ENCODE measurements around the gene TEX2.

The TEX2 gene

DNA sequence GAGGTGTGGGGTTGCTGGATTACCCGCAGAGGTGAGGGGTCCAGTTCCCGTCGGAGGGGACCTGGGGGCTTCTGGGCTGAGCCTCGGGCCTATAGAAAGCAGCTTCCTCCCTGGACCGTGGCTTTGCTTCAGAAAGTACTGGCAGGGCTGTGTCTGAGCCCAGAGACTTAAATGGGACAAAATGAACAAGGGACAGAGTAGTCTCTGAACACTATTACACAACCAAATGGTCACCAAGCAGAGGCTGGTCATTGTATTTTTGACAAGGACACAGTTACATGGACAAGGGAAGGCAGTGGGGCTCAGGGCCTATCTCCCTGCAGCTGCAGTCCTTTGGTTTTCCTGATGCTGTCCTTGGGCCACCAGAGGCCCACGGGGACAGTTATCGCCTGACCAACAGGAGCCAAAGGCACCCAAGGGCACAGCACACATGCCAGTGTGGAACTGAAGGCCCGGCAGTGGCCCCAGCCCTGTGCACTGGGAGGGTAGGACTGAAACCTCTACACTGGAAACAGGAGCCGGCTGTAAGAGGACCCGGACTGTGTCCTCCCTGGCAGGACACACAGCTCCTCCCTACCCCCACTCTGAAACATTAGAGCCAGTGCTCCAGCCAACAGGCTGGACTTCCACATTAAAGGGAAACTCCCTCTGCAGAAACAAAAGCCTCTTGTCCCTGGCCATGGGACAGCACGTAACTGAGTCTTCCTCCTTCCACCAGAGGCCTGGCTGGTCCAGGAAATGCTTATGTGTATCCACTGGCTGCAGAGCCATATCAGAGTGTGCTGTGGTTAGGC, 107.1 kb downstream of the TEX2 start:
- DNase-seq = peak; percentile 61

- no peak for DNase-seq
Observed at GRCh38 chr17:64155129-64155528, 107.9 kb downstream of the TEX2 start.

DNA sequence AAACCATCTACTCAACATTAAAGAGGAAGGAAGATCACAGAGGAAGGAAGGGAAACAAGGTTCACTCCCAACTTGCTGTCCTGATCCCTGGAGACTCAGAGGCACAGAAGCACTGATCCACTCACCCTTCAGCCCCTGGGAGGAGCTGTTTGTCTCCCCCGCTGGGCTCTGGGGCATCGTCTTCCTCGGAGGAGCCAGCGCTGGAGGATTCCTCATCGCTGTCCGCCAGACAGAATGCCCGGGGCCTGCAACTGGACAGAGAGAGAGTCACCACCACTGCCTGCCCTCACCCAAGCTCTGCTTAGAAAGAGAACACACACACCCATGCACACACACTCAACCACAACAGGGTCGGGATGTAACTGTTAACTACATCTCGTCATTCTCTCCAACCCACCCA, 108.3 kb downstream of the TEX2 start:
- no peak for DNase-seq

DNA sequence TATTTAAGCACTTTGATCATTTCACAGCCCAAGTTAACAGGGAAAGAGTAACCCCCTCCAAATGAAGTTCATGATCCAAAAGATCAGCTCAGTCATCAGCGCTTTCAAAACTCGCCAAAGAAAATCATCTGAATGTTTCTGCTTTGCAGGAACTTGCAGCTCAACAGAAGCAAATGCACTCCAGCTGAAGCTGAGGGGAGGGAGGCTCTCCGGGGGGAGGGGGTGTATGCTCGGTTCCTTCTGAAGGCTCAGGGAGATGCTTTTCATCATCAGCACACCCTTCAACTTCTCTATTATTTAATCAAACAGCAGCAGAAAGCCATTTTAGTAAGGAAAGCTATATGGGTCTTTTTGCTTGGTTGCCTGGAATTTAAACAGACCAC, 108.8 kb downstream of the TEX2 start:
- DNase-seq = no peak

DNA sequence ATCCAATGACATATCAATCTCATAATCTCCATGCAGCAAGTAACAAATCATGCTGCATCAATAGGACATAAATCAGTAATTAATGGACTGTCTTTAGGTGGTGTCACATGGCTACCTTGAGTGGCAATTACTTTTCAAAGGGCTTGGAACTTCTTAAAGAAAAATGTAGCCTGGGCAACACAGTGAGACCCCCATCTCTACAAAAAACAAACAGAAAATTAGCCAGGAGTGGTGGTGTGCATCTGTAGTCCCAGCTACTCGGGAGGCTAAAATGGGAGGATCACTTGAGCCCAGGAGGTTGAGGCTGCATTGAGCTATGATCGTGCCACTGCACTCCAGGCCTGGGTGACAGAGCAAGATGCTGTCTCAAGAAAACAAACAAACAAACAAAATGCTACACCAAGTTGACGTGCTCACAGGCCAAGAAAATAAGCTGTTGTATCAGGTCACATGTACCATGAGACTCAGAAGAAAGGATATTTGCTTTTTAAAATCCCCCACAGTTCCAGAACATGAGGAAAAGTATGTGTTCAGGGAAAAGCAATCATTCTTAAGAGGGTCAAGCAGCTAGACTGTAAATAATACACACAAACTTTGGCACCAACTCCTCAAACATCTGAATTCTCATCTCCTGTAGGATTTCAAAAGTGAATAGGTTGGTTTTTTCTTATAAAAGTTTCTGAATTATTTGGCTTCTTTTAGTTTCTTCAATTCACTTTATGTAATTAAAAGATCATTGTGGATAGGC, 109.3 kb downstream of the TEX2 start:
- no peak for DNase-seq

DNA sequence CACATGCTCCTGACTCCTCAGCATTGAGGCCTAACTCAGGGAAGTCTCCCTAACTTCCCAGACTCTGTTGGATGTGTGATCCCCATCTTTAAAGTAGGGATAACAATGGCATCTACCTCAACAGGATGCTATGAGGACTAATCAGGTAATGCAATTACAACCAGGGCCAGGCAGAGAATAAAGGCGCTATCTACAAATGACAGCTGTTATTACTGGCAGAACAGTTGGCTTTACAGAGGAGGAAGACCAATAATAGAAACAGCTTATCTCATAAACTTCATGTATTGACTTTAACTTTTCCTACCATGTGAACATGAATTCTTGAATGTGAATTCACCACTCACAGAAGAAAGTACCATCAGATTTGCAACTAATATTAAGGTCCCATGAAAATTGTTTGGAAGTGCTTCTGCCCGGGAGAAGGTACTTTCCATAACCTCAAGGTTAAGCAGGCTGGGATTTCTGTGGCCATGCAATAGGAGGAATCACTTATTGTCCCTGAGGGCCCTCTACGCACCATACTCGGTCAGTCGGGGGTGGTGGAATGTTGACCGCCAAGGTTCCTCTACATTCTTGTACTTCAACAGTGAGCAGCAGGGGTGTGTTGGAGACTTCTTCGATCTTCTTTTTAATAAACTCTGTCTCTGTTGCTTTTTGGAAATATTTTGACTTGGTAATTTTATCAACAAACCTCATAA, 110.5 kb downstream of the TEX2 start:
- no peak for DNase-seq

DNA sequence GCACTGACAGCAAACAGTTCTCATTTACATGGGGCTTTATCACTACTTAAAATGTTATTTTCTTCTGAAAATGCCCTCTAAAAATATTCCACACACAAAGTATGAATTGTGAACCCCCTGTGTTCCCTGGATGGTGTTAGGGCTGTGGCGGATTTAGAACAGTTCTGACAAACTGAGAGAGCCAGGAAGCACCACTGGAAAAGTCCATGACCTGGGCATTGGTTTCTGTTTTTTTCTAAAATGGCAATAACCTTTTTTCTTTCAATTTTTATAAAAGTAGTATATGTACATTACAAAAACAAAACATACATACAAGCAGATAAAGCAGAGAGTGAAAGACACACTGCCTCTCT, 112.1 kb downstream of the TEX2 start:
- DNase-seq = no peak

- peak; percentile 48 for DNase-seq
Observed at GRCh38 chr17:64150237-64151015, 112.6 kb downstream of the TEX2 start.

DNA sequence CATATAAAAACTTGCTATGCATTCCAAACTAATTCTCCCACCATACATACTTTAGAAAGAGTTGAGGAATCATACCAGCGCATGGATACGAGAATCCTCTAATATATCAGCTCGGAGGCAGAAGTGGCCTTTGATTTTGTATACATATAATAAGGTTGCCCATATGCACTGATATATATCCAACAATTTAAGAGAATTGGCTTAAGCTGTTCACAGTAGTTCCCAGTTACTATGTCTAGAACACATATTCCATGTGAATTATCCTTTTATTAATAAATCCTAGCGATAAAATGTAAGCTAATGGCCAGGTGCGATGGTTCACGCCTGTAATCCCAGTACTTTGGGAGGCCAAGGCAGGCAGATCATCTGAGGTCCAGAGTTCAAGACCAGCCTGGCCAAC, 113.9 kb downstream of the TEX2 start:
- DNase-seq = no peak

GRCh38 chr17:64148699-64149098, 114.4 kb downstream of the TEX2 start:
- DNase-seq = peak; percentile 25

DNA sequence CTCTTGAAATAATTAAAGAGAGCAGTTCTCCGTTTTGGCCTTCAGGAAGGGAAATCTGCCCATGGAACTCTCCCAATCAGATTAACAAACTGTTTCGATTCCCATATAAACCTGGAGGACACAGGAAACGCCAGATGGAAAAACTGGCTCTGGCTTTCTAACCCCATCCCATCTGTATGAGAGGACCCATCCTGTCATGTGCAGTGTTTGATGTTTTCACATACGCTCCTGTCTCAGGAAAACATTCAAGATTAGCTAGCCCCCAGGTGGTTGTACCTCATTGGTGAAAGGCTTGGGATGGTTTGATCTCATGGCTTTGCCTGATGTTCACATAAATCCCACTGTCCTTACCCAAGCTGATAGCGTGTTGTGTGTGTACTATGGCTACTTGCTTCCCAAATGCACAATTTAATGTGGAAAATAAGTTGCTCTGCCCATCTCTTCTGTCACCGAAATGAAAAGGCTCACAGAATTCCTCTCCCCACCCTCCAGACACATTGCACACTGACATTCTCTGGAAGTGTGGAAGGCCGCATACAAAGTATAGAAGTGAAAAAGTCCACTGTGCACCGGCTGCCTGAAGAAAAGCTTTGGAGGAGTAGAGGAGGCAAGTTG, 114.9 kb downstream of the TEX2 start:
- DNase-seq = no peak

DNA sequence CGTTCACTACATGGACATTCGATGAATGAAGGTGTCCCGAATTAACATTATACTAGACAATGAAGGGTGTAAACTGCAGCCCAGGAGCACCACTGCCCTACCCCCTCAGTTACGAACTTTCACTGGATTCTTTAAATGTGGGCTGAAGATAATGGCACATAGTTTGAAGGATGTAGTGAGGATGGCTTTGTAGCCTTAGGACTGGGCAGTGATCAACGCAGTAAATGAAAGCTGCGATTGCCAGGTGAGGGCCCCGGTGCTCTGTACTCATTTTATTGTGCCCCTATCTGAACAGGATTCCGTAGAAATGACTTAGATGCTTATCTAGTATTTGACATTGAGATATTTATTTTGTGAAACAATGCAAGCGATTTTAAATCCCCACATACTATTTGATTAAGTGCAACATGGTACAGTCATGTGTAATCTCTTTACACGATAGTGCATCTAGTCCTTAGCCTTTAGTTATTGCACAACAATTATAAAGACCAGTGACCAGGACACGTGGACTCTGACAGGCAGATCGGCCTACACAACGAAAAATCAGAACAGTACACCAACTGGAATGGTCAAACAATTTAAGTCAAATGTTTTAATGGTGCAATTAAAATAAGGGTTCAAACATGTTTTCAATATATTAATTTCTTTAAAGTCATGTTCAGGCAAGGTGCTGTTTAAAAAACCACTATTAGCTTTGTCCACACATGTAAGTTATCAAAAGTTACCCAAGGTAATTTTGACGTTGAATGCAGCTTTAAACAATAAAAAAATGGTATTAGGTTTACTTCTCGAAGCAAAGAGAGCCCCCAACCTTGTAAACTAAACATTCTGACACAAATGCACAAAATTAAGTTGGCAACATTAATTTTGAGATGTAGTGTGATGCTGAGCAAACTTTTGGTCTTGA, 115.7 kb downstream of the TEX2 start:
- peak; percentile 48 for DNase-seq

DNA sequence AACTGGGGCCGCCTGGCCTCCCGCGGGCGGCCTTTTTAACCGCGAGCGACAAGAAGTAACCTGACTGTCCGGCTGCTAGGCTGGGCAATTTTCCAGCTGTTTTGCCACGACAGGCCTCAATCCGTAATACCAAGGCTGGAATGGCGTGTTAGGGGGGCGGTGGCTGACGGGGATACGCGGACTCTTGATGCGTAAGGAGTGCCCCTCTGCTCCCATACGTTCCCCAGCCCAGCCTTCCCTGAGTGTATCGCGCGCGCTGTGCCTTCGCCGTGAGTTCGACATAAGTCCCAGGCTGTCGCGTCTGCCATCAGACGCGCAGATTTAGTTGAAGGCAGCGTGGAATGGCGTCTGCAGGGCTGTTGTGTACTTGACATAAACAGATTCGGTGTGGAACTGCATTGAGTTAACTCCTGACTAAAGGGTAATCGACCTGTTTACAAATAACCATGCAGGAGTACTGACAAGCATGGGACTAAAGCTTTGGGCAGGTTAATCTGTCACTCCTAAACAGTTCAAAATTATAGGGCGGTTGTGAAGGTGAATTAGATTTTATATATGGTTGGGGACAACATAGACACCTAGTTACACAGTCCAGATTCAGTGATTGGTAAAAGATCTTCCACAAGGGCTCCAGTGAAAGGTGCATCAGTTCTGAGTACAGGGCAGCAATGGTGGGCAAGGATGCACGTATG, 116.5 kb downstream of the TEX2 start:
- peak; percentile 22 for DNase-seq

DNA sequence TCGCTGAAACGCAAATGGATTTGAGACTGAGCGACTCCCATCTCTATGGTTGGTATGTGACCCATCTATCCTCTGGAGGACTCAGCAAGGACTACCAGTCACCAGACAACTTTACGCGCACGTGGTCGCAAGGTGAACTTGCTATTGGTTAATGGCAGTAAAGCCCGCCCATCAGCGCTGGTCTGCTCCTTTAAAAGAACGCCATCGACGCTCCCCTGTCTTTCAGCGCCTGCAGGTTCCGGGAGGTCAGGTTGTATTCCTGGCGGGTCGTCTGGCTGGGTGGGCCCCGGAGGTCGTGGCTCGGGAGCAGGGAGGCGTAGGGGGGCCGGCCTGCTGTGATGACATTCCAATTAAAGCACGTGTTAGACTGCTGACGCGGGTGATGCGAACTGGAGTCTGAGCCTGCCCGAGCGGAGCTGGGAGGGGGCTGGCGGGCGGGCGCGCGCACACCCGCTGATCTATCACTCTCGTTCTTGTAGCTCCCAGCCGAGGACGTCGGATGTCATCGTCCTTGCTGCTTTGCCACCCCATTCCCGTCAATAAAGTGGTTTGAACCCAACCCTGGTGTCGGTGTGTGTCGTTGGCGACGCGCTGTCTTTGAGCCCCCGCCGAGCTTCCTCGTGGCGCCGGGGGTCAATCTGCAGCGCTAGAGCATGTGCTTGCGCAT, 117.2 kb downstream of the TEX2 start:
- DNase-seq = peak; percentile 99

- no peak for DNase-seq
Observed at GRCh38 chr17:64145375-64145750, 117.7 kb downstream of the TEX2 start.

- no peak for DNase-seq
Observed at GRCh38 chr17:64139542-64139941, 123.5 kb downstream of the TEX2 start.

- DNase-seq = no peak
Observed at GRCh38 chr17:64138441-64138840, 124.6 kb downstream of the TEX2 start.

DNA sequence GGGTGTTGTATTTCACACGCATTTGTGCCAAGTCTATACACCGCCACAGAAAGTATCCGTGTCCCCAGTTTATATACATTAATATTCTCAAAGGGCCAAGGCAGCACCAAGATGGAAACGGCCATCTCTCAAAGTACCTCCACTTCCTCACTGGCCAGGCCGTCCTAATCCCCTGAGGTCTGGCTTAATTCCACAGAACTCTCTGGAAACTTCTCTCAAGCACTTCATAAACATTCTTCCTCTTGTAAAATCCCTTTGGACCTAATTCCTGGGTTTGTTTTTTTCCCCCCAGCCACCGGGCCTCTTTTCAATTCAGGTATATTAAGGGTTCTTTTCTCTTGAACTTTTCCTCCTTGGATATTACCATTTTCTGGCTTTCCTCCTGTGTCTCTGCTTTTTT, 128.1 kb downstream of the TEX2 start:
- no peak for DNase-seq

DNA sequence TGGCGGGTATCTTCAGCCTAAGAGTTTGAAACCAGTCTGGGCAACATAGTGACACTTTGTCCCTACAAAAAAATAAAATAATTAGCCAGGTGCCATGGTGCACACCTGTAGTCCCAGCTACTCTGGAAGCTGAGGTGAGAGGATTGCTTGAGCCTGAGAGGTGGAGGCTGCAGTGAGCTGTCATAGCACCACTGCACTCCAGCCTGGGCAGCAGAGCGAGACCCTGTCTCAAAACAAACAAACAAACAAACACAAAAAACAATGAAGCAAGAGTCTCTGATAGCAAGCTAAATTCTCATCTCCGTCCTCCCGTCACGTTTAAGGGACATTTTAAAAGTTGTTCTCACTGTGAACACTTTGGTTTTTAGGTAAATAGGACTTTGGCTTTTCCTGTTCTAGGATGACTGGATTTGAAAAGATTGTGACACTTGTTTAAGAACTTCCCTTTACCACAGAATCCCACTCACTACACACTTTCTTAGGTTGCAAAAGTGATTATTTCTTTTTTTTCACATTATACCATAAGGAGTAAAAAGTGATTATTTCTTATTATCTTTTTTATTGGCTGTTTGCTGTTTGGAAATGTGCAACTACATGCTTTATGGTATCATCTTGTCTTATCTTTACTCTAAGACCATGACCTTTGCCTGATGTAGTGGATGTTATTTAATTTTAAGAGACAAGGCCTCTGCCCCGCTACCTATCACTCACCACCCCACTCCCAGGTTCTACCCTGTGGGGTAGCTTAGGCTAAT, 128.7 kb downstream of the TEX2 start:
- DNase-seq = peak; percentile 36

All from inflammatory macrophage treated with lipopolysaccharide for 4 hours (primary cell).